ENCODE measurements around the gene TDRD9.

The TDRD9 gene

GRCh38 chr14:103989964-103990363 is 61.7 kb downstream of the TDRD9 start:
- no peak for DNase-seq

- no peak for DNase-seq
Observed at GRCh38 chr14:103994535-103995184, 66.4 kb downstream of the TDRD9 start.

- DNase-seq = no peak
Observed at GRCh38 chr14:103995876-103996275, 67.6 kb downstream of the TDRD9 start.

- DNase-seq = no peak
Observed at GRCh38 chr14:103997391-103997790, 69.1 kb downstream of the TDRD9 start.

GRCh38 chr14:103998027-103998426 is 69.8 kb downstream of the TDRD9 start:
- DNase-seq = no peak

- DNase-seq = no peak
Observed at GRCh38 chr14:103999795-104000440, 71.7 kb downstream of the TDRD9 start.

GRCh38 chr14:104001003-104001402 is 72.7 kb downstream of the TDRD9 start:
- DNase-seq = peak; percentile 5

GRCh38 chr14:104003616-104004015 is 75.4 kb downstream of the TDRD9 start:
- DNase-seq = no peak

- DNase-seq = no peak
Observed at GRCh38 chr14:104004849-104005248, 76.6 kb downstream of the TDRD9 start.

GRCh38 chr14:104005489-104005888 is 77.2 kb downstream of the TDRD9 start:
- DNase-seq = no peak

- DNase-seq = no peak
Observed at GRCh38 chr14:104007121-104007520, 78.9 kb downstream of the TDRD9 start.

- no peak for DNase-seq
Observed at GRCh38 chr14:104009297-104009696, 81.0 kb downstream of the TDRD9 start.

- no peak for DNase-seq
Observed at GRCh38 chr14:104011824-104012517, 83.7 kb downstream of the TDRD9 start.

GRCh38 chr14:104014764-104015163 is 86.5 kb downstream of the TDRD9 start:
- DNase-seq = no peak

- no peak for DNase-seq
Observed at GRCh38 chr14:104016873-104017650, 88.8 kb downstream of the TDRD9 start.

- no peak for DNase-seq
Observed at GRCh38 chr14:104019029-104019428, 90.8 kb downstream of the TDRD9 start.

- no peak for DNase-seq
Observed at GRCh38 chr14:104019806-104020205, 91.5 kb downstream of the TDRD9 start.

- no peak for DNase-seq
Observed at GRCh38 chr14:104020471-104020870, 92.2 kb downstream of the TDRD9 start.

GRCh38 chr14:104023325-104024055 is 95.2 kb downstream of the TDRD9 start:
- no peak for DNase-seq

- DNase-seq = no peak
Observed at GRCh38 chr14:104025534-104025933, 97.3 kb downstream of the TDRD9 start.

- DNase-seq = no peak
Observed at GRCh38 chr14:104026024-104026423, 97.8 kb downstream of the TDRD9 start.

GRCh38 chr14:104030958-104031357 is 102.7 kb downstream of the TDRD9 start:
- DNase-seq = no peak

GRCh38 chr14:104031384-104031783 is 103.1 kb downstream of the TDRD9 start:
- no peak for DNase-seq
